Fibroblast of skin of abdomen (primary cell): ENCODE data around the gene ZBTB44.
"Not testable (repeated sequence)": the region's sequence is repeated elsewhere in the genome, so short reads cannot be mapped to it uniquely, and the experiment has no call there.

Experiments
- DNase-seq: peaks from one replicate; pipeline ENCODE4 v3.0.0-alpha.2; 2013

Gene ZBTB44

DNA sequence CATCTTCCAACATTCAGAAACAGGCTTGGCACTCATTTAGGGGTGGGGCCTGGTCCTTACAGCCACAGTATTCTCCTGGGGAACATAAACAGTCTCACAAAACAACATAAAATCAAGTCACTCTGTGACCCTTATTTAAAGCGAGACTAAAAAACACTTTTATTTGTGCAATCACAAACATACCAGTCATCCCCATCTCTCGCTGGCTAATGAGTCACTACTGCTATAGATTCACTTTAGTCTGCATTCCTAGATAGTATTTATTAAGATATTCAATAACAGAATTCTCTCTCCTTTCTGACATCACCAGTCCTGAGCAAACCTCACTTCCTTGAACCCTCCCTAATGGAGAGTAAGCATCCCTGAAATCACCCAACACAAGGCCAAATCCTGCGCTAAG is 68.0 kb downstream of the ZBTB44 start:
- DNase-seq = peak; percentile 30

DNA sequence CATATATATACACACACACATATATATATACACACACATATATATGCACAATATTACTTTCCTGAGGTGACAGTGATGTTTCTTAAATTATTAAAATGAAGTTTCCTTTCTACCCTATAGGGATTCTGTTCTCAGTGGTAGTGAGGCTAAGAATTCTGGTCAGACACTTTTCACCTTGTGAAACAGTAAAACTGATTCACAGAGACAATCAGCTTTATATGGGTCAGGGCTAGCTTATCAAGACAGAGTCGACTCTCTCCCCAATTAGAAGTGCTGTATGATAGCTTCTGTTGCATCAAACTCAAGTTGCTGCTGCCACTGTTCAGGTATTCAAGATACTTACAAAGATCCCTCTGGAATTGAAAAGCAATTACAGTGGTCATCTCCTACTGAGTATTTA is 68.4 kb downstream of the ZBTB44 start:
- no peak for DNase-seq

DNA sequence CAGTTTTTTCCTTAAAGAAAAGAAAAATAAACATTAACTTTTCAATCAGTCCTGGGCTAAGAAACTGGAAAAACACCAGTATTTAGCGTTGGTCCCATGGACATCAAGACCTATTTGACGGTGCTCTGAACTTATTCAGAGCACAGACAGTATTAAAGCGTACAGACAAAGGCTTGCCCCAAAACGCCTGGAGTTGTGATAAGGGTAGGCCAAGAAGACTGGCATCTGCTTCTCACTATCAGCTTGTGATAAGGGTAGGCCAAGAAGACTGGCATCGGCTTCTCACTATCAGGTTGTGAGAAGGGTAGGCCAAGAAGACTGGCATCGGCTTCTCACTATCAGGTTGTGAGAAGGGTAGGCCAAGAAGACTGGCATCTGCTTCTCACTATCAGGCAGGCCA is 69.3 kb downstream of the ZBTB44 start:
- not testable (repeated sequence) for DNase-seq

DNA sequence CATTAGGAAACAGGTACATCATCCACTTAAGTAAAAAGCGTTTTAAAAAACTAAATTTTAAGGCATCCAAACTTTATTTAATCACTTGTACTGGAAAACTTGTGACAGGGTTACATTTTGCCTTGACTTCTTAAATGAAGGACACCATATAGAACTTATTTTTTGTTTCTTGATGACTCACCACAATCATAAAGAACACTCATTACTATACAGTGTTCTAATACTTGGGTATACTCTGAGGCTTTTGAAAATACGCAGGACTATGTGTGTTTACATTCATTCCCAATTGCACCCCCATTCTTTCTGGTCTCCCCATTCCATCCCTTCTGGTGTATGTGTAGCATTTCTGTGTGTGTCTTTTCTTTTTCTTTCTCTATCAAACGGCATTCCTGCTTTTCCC is 69.9 kb downstream of the ZBTB44 start:
- DNase-seq = no peak

DNA sequence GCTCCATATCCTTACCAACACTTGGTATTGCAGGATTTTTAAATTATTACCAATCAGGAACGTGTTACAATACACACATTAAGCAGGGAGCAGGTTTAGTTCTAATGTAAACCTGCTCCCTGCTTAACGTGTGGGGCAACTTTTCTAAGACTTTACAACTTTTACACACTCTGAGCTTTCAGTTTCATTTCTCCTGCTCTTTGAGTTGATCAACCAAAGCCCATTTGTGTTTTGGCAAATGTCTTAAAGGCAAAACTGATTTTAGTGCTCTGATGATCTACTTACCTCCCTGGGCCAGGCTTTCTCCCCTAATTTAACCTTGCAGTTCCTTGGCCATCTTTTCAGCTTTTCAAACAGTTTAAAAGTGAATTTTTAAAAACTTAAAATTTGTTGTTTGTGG is 70.9 kb downstream of the ZBTB44 start:
- DNase-seq = no peak

DNA sequence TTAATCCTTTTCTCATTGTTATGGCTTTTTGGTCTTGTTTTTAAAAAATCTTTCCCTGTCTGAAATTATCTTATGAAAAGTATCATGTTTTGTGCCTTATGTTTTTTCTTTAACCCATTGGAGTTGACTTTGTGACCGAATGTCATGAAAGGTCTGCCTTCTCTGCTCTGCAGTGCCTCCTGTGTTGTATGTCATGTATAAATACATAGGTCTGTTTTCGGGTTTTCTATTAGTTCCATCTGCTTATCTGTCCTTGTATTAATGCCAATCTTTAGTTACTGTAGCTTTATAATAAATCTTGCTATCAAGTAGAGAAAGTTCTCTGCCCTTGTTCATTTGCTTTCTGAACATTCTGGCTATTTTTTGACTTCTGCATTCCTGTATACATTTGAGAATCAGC is 73.0 kb downstream of the ZBTB44 start:
- no peak for DNase-seq

DNA sequence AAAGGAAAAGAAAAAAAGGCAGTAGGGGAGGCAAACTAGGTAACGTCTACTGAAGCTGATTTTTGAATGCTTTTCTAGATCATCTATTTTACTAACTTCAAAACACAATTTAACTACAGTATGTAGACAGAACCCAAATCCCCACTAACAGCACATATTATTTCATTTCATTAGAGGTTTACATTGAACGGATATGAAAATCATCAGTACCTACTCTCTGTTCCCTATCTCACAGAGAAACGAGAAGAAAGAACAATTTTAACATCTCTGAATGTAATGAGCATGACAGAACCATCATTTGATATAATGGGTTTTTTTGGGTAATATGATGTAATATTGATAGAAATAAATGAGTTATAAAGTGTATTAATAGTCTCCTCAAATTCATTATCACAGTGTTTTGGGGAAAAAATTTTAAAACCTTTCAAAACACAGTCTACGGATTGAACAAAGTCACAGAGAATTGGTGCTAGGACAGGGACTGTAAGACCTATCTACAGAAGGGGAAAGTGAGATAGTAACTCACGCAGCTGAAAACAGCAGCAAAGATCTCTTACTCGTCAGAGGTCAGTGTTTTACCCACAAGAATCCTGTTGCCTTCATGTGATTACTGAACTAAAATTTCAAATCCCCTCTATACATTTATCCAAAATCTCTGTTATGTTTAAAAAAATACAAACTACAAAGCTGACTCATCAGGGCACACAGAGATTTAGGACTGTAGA is 77.3 kb downstream of the ZBTB44 start:
- DNase-seq = no peak

DNA sequence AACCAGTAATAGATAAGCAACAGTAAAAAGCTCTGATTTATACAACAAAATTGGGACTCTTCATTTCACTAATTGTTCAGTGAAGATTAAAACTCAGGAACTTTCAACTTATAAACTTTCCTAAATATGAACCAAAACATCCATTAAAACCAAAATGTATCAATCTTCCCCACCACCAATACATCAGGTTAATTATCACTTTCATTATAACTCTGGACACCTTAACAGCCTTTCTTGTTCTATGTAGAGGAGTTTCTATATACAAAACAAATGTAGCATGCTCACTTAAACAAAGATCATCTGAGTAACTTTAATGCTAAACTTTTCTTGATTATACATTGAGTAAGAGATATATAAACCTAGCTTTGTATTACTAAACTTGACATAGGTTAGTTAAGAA is 80.4 kb downstream of the ZBTB44 start:
- no peak for DNase-seq

DNA sequence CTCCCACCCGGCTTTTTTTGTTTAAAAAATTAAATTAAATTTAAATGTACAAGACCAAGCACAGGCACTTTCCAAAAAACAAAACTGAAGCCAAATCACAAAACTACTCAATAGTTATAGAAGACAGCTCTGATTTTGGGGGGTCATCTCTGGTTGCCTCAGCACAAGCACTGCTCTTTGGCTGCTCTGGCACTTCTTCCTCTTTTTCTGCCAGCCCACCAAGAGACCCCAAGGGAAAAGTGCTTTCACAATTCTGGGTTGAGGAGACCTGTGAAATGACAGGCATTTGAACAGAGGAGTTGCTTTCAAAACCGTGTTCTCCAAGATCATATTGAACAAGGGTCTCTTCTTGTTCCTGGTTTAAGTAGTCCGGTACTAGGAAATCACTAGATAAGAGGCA is 80.8 kb downstream of the ZBTB44 start:
- DNase-seq = not testable (repeated sequence)

DNA sequence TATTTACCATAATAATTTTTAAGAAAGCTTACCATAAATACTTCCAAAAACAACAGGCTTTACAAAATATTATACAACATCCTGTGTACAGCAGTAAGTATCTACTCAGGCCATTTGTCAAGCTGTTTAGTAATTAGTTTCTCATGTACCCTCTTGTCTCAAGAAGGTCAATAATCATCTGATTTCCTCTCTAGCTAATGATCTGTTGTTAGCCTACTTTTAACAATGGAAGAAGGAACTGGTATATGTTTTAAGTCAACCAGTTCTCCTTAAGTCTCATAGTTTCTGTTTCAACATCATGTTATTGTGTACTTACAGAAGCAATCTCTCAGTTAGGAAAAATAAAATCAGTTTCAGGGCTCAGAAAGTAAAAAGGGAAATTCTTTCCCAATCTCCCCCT is 81.2 kb downstream of the ZBTB44 start:
- DNase-seq = not testable (repeated sequence)

DNA sequence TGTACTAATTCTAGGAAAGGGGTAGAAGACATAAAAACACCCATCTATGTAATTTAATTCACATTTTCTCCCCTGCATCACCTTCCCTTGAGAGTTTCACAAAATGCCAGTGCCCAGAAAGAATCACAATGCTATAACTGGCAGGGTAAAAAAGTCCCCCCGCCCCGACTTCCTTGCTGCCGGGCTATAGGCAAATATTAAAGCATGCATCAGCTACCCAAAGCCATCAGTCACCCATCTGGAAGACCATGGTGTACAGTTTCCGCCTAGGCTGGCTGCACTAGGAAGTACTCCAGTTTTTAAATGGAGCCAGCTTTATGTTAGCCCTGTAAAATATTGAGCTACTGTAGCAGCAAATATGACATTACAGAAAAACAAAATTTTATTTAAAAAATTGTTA is 87.3 kb downstream of the ZBTB44 start:
- no peak for DNase-seq

DNA sequence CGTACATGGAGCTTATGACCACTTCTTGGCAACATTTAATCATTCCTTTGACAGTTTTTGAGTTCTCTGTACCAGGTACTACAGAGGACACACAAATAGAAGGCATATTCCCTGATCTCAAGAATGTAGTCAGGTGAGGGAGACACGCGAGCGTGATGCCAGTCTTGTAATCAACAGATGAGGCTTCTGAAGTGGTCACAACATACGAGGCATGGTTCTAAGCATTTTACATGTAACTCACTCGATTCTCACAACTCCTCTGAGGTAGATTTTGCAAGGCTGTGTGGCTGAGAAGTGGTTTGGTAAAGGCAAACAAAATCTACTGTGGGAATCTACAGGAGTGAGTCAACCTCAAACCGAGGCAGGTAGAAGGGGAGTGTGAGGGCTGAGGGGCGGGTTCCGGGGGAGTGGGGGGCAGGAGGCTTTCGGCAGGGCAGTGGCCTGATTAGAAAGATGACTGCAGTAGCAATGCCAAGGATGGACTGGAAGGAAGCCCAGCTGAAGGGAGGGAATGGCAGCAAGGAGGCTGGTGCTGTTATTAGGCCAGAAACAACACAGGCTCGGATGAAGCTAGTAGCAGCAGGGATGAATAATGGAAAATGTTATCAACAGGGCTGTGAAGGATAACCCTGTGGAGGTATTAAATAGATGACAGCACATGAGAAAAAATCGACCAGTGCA is 91.3 kb downstream of the ZBTB44 start:
- no peak for DNase-seq

DNA sequence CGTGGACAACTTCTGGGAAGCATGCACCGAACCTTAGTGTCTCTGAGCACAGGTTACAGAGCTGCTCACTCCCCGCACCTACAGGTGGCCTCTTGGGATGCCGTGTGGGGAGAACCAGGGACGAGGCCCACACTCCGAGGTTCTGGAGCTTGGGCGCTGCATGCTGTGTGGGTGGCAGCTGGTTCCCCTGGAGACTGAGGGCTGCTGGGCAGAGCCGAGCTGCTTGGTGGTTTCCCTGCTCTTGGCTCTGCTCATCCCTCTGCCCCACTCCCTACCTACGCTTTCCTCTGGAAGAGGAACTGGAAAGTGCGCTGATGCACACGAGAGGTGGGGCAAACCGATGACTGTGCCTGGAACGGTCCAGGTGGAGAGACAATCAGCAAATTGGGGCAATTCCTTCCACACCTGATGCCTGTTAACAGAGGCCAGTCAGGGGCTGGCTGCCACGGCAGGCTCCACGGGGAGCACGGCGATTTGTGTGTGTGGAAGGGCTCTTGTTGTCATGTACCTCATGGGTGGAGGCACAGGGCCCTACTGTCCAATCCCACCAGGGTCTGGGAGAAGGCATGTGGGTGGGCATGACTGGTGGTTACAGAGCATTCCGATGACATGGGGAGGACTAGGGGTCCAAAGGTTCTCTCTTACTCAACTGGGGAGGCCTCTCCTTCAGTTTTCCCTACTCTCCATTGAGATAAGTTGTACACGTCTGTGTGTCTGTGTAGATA is 94.2 kb downstream of the ZBTB44 start:
- no peak for DNase-seq

DNA sequence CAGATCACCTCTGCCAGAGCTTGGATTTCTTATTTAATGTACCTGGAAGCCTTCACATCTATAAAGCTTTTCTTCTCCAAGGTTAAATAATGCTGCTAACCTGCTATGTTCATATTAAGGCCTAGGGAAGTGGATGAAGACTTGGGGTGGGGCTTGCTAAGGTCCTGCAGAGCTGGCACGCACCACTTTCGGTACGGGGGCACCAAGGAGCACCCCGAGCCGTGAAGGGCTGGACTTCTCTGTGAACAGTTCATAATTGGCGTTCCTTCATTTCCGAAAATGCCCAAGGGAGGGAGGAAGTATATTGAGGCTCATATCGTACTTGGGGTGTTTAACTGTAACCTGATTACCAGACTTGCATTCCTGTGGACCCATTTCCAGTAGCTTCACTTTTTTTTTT is 95.6 kb downstream of the ZBTB44 start:
- no peak for DNase-seq

DNA sequence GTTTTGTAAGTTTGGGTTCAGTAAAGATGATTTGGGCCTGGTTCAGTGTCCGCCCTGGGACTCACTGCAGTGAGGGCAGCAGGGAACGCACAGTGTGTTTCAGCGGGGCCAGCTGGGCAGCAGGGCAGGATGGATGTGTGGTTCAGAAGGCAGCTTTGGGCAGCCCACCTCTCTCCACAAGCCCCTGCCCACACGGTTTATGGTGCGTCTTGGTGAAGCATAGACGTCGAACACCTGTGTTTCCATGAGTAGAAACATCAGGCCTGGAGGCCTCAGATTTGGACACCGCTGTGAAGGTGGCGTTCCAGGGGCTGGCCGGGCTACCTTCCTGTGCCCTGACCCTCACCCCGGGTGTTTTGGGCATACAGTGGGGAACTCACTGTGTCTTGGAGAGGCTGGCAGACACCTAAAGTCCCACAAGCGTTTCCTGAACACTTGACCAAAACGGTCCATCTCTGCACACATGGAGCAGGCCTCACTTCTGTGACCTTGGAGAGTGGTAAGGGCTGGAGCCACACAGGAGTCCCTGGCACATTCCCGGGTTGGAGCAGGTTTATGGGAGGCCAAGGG is 96.1 kb downstream of the ZBTB44 start:
- no peak for DNase-seq

DNA sequence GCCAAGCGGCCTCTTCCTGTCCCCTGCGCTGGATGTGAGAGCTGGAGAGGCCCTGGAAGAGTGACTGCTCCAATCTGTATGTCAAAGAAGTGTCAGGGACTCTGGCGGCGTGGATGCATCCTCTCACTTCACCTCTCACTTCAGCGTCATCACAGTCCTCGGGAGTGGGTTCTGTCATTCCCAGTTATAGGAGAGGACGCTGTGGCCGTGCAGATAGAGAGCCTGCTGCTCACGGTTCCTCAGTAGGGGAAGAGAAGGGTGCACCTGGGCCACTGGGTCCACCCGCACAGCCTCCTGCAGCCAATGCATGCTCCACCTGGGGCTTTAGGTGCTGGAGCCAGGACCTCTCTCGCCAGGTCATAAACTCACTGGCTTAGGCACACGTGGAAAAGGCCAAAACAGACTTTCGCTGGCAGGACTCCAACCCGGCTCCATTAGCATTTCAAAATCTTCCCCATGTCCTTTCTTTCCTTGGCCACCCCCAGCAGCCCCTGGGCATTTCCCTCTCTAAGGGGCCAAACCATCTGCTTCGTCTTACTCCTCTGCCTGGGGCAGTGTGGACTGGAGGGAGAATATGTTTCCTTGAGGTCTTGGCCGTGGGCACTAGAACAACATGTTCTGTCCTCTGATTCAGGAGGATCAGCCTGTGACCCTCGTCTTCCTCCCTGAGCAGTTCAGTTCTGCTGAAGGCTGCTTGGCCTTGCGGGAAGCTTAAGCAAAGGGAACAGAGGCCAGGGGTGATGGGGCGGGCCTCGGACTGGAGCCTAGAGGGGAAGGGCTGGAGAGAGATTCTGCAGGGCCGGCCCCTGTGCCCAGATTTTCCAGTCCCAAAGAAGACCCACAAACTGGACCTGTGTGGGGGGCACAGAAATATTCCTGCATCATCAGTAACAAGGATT is 97.3 kb downstream of the ZBTB44 start:
- DNase-seq = no peak

DNA sequence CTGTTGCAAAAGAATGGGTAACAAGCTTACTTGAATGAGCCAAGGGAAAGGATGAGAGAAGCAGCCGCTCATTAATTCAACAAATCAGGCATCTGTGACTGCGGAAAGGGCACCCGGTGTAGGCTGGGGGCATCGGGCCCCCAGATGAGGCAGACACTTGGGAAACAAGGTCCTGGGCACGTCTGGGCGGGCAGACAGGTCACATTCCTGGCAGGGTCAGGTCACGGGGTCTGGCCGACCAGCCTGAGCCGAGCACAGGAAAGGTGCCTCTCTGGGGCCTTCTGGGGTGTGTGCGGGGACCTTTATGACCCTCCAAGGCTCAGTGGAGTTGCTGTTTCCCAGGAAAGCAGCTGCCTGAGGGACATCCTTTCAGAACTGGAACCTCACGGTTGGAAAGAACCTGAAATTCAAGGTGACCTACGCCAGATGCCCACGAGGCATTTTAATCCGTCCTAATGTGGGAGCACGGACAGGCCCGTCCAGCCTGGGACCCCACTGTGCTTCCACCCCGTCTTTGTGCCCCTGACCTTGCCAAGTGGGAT is 98.1 kb downstream of the ZBTB44 start:
- DNase-seq = no peak

DNA sequence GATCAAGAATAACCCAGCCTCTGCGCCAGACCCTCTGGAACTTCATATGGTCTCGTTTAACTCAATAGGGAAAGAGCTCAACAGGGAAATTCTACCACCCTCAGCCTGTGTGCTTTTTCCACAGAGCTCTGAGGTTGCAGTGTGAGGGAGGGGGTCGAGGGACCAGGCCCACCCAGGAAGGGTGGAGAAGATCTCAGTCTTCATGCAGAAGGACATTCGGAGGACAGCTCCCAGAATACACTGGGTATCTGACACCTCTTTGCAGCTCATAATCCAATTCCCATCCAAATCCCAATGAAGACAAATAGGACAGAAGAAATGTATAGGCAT is 98.5 kb downstream of the ZBTB44 start:
- DNase-seq = no peak

DNA sequence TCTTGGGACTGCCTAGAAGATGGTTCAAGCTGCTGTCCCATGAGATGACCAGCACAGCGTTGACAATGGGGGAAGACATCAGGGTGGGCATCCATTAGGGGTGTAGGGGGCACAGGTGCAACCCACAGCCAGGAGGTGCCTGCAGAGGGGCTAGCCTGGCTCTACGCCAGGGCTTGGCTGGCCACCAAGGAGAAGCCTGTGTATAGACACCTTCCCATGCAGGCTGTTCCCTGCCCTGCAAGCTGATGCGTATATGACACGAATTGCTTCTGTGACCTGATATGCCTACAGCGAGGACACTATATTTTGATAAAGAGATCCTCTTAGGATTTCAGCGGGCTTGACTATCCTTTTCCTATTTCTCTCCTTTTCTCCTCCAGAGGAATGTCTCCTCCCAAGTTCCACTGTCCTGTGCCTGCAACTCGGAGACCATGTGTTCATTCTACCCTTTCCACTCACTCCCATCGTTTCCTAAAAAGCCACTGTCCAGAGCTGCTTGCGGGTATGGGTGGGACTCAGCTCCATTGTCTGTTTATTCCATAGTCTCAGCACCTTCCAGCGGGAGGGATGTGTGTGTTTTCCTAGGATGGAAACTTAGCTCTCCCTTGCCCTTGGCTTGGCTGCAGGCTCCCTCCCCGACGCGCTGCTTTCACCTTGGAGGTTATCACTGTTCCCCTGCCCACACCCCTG is 99.0 kb downstream of the ZBTB44 start:
- DNase-seq = no peak

DNA sequence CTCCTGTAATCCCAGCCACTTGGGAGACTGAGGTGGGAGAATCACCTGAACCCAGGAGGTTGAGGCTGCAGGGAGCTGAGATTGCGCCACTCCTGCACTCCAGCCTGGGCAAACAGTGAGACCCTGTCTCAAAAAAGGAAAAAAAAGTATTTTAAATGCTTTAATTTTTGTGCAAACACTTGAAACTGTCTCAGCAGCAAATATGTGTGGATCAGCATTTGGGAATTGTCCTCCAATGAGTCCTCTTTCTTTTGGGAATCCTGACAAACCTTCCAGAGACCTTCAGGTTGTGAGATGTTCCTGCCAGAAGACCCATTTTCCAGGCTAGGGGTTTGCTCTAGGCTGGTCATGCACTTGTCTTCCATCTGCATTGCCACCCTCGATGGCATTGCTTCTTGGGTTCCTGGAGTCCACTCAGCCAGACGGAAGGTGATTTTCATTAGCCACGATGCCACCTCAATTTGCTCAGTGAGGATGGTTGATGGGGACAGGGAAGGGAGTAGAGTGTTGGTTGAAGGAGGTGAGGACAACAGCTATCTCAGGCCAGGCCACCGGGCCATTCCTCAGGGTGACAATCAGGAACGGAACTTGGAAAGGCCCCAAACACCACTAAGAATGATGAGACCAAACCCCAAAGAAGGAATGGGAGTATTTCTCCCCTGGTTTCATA is 99.7 kb downstream of the ZBTB44 start:
- no peak for DNase-seq

DNA sequence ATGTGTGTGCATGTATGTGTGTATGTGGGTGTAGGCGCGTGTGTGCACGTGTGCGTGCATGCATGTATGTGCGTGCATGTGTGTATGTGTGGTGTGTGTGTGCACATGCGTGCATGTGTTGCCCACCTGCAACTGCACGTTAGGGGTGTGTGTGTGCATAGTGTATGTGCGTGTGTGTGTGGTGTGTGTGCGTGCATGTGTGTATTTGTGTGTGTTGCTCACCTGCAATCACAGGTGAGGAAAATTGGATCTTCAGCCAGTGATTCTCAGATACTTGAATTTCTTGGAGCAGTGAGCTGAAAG is 100.8 kb downstream of the ZBTB44 start:
- DNase-seq = no peak
